Measurements from ENCODE around the gene STARD10.

Gene STARD10

GRCh38 chr11:72789493-72790131 is 4.2 kb downstream of the STARD10 start:
- TF ChIP-seq, protein P1, sequence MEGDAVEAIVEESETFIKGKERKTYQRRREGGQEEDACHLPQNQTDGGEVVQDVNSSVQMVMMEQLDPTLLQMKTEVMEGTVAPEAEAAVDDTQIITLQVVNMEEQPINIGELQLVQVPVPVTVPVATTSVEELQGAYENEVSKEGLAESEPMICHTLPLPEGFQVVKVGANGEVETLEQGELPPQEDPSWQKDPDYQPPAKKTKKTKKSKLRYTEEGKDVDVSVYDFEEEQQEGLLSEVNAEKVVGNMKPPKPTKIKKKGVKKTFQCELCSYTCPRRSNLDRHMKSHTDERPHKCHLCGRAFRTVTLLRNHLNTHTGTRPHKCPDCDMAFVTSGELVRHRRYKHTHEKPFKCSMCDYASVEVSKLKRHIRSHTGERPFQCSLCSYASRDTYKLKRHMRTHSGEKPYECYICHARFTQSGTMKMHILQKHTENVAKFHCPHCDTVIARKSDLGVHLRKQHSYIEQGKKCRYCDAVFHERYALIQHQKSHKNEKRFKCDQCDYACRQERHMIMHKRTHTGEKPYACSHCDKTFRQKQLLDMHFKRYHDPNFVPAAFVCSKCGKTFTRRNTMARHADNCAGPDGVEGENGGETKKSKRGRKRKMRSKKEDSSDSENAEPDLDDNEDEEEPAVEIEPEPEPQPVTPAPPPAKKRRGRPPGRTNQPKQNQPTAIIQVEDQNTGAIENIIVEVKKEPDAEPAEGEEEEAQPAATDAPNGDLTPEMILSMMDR (IDR thresholded peaks at IDR 0.05; ENCODE audit: low read depth, low read length) = no peak
- H3K4me3 ChIP-seq (ENCODE audit: low read depth, low read length) = no peak overlapping the region
- in situ Hi-C loops (cut with HindIII; ENCODE audit: low sequenced_read_pairs) = no loop called here
- DNase-seq (ENCODE audit: low read depth, low spot score) = no peak

DNA sequence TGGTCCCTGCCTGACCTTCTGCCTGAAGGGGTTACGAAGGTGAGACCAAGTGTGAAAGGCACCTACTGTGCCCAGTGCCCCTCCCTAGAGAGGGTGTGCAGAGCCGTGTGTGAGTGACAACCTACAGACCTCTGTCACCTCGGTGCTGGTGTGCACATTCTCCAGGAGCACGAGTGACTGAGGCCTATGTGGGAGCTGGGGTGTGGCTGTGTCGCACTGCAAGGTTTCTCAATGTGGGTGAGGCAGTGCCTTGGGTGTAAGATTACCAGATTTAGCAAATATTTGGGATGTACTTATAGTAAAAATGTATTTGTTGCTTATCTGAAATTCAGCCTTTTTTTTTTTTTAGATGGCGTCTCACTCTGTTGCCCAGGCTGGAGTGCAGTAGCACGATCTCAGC is 5.6 kb downstream of the STARD10 start:
- TF ChIP-seq, protein P1 (IDR thresholded peaks at IDR 0.05; ENCODE audit: low read depth, low read length) = no peak
- H3K4me3 ChIP-seq (ENCODE audit: low read depth, low read length) = no peak overlapping the region
- DNase-seq (ENCODE audit: low read depth, low spot score) = no peak
- in situ Hi-C loops (cut with HindIII; ENCODE audit: low sequenced_read_pairs) = no loop called here

DNA sequence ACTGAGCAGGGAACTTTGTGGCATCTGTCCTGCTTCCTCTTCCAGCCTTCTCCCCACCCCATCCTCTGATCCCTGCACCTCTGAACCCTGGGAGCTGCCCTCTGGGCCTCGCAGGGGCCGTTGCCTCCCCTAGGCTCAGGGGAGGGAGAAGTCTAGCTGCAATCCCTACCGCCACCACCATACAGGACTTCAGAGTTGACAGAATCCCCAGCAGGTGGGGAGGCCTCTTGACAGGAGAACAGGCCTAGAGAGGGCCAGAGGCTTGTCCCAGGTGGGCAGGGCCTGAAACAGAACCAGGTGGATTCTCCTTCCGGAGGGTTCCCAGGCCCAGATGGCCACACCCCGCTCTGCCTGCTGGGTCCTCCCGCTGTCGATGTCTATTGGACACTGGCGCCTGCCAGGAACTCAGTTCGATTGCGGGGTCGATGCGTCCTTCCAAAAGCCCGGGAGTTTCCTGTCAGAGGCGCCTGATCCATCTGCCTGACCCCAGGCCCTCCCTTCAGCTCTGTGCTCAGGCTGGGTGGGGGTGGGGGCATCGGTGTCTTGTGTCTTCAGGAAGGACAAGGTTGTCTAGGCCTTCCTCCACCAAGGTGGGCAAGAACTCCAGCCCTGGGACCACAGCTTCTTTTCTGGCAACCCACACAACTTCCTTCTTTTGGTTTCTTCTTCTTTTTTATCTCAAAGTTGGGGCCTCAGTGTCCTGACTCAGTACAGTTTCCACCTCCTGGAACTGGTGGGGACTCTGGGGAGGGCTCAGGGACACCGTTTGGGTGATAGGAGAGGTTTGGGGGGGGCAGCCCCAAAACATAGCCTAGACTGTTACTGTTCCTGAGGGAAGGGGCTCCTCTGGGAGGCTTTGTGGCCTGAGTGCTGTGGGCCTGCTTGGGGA is 6.4 kb downstream of the STARD10 start:
- H3K4me3 ChIP-seq (ENCODE audit: low read depth, low read length) = no peak overlapping the region
- no peak for DNase-seq (ENCODE audit: low read depth, low spot score)
- in situ Hi-C loops (cut with HindIII; ENCODE audit: low sequenced_read_pairs) = no loop called here
- TF ChIP-seq, protein P1 (IDR thresholded peaks at IDR 0.05; ENCODE audit: low read depth, low read length) = no peak

DNA sequence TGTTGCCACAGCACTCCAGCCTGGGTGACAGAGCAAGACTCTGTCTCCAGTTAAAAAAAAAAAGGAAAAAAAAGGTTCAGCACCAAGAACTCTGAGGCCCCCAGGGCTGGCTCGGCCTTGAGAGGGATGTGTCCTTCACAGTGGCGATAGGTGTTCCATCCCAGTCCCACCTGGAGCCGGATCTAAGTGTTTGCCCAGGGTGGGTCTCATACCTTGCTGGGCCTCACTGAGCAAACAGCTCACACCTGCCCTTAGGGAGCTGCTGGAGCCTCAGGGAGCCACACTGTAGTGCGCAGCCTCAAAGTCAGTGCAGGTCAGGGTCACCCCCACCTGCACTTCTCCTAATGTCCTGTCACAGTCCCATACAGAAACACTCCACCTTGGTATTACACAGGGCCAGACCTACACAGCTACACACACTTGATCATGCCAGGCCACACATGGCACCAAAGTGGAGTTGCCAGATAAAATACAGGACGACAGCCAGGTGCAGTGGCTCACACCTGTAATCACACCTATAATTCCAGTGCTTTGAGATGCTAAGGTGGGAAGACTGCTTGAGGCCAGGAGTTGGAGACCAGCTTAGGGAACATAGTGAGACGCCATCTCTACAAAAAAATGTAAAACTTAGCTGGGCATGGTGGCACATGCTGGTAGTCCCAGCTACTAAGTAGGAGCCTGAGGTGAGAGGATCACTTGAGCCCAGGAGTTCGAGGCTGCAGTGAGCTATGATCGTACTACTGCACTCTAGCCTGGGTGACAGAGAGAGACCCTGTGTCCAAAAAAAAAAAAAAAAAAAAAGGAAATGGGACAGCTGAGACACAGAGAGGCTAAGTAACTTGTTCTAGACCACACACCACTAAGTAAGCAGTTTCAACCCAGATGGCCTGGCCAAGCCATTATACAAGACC is 7.3 kb downstream of the STARD10 start:
- no peak overlapping the region for H3K4me3 ChIP-seq (ENCODE audit: low read depth, low read length)
- in situ Hi-C loops (cut with HindIII; ENCODE audit: low sequenced_read_pairs) = no loop called here
- DNase-seq (ENCODE audit: low read depth, low spot score) = no peak
- TF ChIP-seq, protein P1 (IDR thresholded peaks at IDR 0.05; ENCODE audit: low read depth, low read length) = no peak

DNA sequence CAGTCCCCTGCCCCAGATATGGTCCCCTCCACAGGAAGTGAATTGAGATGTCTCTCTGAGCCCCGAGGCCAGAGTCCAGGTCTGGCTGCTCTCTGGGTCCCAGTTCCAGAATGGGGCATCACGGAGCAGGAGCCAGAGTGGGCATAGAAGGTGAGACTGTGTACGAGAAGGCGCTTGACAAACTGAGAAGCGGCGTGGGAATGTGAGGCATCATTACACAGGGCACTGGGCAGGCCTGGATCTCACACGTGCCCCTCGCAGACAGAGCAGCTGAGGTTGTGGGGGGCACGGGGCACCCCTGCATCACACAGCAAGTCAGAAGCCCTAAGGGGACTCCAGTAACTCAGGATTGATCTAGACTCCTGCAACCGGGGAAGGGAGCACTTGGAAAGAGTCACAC is 9.2 kb downstream of the STARD10 start:
- DNase-seq (ENCODE audit: low read depth, low spot score) = no peak
- H3K4me3 ChIP-seq (ENCODE audit: low read depth, low read length) = no peak overlapping the region
- TF ChIP-seq, protein P1 (IDR thresholded peaks at IDR 0.05; ENCODE audit: low read depth, low read length) = no peak
- in situ Hi-C loops (cut with HindIII; ENCODE audit: low sequenced_read_pairs) = no loop called here

Measured in astrocyte of the spinal cord (primary cell).